ENCODE measurements around the gene ZFYVE28. TPM values are rescaled to one million over a fixed set of nuclear protein-coding genes. Genes with fewer than 3 reads are reported as not detected.

Gene ZFYVE28
- total RNA-seq, 1 donor from 2014 or later, result 1.3 TPM

DNA sequence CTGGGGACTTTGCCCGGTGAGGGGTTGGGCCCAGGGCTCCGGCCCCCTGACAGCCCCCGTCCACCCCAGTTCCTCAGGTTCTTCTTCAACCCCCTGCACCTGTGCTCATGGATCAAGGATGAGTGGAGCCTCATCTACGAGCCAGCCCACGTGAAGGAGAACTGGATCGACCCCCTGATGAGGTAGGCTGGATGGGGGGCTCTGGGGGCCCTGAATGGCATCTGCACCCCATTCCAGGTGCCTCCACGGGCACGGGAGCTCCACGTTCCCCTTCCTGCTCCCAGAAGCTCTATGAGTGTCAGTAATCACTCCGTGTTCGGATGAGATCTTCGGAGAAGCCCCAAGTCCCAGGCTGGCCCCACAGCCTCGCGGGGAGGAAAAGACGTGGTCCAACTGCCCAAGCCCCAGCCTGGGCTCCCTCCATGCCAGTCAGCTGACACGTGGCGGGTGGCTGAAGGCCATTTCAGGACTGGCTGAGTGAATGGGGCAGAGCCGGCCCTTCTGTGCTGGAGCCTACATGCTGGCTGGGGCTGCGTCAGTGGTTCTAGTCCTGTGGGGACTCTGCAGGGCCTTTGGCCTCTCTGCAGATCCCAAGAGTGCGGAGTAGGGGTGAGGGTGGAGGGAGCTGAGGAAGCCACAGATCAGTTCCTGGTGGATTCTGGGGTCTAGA, 24.8 kb upstream of the ZFYVE28 start:
- FAIRE-seq (no peak), DNase-seq (ENCODE audit: low read depth) (no peak)
- H3K36me3 ChIP-seq (ENCODE audit: control insufficient read depth, insufficient read depth, low read length), result no peaks in the 10 kb centered on the region
- TF ChIP-seq, protein P1, sequence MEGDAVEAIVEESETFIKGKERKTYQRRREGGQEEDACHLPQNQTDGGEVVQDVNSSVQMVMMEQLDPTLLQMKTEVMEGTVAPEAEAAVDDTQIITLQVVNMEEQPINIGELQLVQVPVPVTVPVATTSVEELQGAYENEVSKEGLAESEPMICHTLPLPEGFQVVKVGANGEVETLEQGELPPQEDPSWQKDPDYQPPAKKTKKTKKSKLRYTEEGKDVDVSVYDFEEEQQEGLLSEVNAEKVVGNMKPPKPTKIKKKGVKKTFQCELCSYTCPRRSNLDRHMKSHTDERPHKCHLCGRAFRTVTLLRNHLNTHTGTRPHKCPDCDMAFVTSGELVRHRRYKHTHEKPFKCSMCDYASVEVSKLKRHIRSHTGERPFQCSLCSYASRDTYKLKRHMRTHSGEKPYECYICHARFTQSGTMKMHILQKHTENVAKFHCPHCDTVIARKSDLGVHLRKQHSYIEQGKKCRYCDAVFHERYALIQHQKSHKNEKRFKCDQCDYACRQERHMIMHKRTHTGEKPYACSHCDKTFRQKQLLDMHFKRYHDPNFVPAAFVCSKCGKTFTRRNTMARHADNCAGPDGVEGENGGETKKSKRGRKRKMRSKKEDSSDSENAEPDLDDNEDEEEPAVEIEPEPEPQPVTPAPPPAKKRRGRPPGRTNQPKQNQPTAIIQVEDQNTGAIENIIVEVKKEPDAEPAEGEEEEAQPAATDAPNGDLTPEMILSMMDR (IDR thresholded peaks at IDR 0.05; ENCODE audit: insufficient read depth, low read length, severe bottlenecking), result no peak
- no peak overlapping the region for H3K4me3 ChIP-seq (ENCODE audit: low read depth, low read length)
- peaks cover 2% of the 10 kb centered on the region for H3K27me3 ChIP-seq (ENCODE audit: control insufficient read depth, insufficient read depth, low read length)

DNA sequence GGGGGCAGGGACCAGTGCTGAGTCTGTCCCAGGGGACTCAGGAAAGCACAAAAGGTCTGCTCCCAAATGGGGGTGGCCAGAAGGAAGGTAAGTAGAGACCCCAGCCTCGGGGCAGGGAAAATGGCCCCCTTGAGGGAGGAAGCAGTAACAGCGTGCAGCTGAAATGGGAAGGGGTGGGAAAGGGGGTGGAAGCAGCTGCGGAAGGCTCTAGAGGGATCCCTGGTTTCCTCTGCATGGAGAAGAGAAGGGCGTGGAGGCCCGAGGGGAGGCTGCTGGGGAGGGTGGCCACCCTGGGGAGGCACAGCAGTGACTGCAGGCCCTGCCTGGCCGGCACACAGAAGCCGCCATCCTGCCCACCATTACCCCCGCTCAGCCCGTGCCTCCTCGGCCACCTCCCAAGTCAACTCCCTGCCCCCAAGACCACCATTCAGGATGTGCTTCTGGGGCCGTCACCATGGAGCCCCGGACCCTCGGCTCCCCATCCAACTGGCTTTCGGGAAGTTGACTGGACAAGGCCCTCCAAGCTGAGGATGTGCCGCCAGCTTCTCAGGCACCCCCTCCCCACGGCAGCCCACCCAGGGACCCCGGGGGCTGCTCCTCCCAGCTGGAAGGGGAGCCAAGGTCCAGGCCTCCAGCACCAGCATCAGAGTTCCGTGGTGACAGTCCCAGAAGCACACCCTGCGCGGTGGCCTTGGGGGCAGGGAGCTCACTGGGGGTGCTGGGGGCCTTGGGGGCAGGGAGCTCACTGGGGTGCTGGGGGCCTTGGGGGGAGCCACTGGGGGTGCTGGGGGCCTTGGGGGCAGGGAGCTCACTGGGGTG, 23.9 kb upstream of the ZFYVE28 start:
- no peak overlapping the region for H3K4me3 ChIP-seq (ENCODE audit: low read depth, low read length)
- DNase-seq (ENCODE audit: low read depth) (no peak), FAIRE-seq (no peak)
- H3K36me3 ChIP-seq (ENCODE audit: control insufficient read depth, insufficient read depth, low read length), result no peaks in the 10 kb centered on the region
- TF ChIP-seq, protein P1 (IDR thresholded peaks at IDR 0.05; ENCODE audit: insufficient read depth, low read length, severe bottlenecking), result no peak
- no peaks in the 10 kb centered on the region for H3K27me3 ChIP-seq (ENCODE audit: control insufficient read depth, insufficient read depth, low read length)

DNA sequence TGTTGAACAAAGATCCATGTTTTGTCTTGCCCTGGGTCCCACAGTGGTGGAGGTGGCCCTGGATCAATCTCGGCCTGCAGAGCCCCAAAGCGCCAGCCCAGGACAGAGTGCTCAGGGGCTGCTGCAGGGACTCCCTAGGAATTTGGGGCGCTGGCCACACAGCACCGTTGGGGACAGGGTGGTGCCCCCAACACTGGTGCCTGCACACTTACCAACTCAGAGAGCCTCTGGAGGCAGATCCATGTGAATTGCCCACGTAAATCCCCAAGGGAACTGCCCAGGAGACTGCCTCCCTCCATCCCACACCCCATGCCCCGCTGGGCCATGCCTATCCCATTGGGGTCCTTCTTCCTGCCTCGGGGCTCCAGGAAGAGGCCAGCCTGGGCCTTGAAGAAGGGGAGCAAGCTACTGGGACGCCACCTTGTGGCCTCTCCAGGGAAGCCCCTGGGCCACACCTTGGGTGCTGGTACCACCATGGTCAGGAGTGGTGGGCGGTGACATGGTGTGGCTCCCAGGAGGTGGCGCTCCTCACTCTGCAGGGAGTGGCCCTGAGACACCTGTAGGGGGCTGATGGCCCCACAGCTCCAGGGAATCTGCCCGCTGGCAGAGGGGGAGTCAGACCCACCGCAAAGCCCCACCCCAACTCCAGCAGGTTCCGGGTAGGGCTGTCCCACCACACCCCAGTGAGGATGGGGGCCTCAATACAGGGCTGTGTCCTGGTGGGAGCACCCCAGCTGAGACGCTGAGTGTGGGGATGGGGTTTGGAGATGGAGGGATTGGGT, 23.1 kb upstream of the ZFYVE28 start:
- FAIRE-seq, result no peak
- DNase-seq (ENCODE audit: low read depth), result peak; percentile 46

DNA sequence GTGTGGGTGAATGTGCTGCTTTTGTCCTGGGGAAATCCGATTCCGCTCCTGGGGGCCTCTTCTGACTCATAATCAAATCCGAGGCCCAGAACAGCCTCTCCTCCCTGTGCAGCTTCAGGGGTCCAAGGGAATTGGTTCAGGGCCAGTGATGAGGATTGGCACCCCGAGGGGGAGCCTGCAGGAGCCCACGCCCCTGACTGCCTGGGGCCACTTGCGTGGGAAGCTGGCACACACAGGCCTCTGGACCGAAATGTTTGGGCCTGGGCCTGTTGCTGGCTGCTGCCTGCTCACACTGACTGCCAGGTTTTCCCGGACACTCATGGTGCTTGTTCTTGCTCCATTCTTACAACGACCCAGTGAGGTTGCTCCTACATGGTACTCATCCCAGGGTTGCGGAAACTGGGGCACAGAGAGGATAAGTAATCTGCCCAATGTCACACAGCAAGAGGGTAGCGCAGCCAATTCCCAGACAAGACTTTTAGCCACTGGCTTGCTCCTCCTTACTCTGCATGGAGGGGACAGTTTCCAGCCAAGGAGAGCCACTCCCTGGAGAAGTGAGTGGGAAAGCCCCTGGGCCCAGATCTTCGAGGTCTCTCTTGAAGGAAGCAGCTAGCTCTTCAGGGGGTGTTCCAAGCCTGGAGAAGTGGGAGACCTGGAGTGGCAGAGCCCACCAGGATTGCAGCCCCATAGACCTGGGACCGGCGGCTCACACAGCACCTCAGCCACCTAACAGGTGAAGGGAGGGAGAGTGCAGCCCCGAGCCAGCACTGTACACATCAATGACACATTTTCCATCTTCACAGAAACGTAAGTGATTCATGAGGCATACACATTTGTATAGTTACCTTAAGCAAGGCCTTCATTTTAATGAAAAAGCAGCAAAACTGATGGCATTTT, 20.6 kb upstream of the ZFYVE28 start:
- FAIRE-seq (no peak), DNase-seq (ENCODE audit: low read depth) (no peak)

More for the DNA sequence above, 23.1 kb upstream of the ZFYVE28 start:
- peaks cover 2% of the 10 kb centered on the region for H3K27me3 ChIP-seq (ENCODE audit: control insufficient read depth, insufficient read depth, low read length)
- TF ChIP-seq, protein P1 (IDR thresholded peaks at IDR 0.05; ENCODE audit: insufficient read depth, low read length, severe bottlenecking), result peak; percentile 82
- no peaks in the 10 kb centered on the region for H3K36me3 ChIP-seq (ENCODE audit: control insufficient read depth, insufficient read depth, low read length)
- H3K4me3 ChIP-seq (ENCODE audit: low read depth, low read length), result no peak overlapping the region

More for the DNA sequence above, 20.6 kb upstream of the ZFYVE28 start:
- no peaks in the 10 kb centered on the region for H3K36me3 ChIP-seq (ENCODE audit: control insufficient read depth, insufficient read depth, low read length)
- no peak overlapping the region for H3K4me3 ChIP-seq (ENCODE audit: low read depth, low read length)
- TF ChIP-seq, protein P1 (IDR thresholded peaks at IDR 0.05; ENCODE audit: insufficient read depth, low read length, severe bottlenecking), result no peak
- peaks cover 2% of the 10 kb centered on the region for H3K27me3 ChIP-seq (ENCODE audit: control insufficient read depth, insufficient read depth, low read length)
